Germinal center (tissue), 1 donor: ENCODE data around the gene THSD4.

ENCODE experiments used
- DNase-seq: peaks from one replicate; pipeline ENCODE4 v3.0.0; 2012; ENCODE audit warnings: mixed read lengths, low spot score

THSD4 gene

GRCh38 chr15:71225851-71226250, 110.6 kb downstream of the THSD4 start:
- DNase-seq, result no peak

GRCh38 chr15:71226536-71227455, 111.5 kb downstream of the THSD4 start:
- no peak for DNase-seq

- no peak for DNase-seq
These were observed 113.1 kb downstream of the THSD4 start for GRCh38 chr15:71228403-71228802.

DNA sequence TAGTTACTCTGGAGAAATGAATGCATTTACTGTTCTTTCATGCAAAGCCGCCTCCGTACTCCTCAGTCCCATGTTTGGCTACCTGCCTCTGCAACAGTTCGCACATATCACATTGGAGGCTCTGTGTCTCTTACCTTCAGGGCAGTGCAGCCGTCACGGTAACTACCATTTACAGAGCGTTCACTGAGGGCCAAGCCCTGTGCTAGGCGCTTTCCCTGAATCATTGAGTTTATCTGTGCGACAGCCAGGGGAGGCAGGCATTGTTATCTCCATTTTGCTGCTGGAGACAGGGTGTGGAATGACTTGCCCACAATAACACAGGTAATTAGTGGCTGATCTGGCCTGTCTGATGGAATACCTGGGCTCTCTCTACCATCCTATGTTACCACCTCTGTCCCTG, 115.0 kb downstream of the THSD4 start:
- DNase-seq, result no peak

- DNase-seq, result no peak
These were observed 116.5 kb downstream of the THSD4 start for GRCh38 chr15:71231758-71232157.

DNA sequence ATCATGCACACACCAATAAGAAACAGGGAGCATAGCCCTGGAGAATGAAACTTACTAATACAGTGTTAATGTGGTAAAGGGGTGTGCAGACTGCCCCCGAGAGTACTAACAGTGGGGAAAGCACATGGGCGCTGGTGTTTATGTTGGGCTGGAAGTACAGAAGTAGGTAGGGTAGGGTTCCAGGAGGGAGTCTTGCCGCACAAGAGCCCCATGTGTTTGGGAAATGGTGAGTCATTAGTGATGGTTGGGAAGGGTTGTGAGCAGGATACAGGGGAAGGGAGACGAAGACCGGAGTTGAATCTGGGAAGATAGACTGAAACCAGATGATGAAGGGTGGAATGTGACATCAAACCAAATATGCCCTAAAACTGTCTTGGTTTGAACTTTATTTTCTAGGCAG, 117.1 kb downstream of the THSD4 start:
- DNase-seq, result no peak

- DNase-seq, result no peak
These were observed 122.4 kb downstream of the THSD4 start for GRCh38 chr15:71237456-71238188.

- DNase-seq, result no peak
These were observed 123.7 kb downstream of the THSD4 start for GRCh38 chr15:71238926-71239325.

GRCh38 chr15:71239592-71240364, 124.5 kb downstream of the THSD4 start:
- DNase-seq, result no peak

DNA sequence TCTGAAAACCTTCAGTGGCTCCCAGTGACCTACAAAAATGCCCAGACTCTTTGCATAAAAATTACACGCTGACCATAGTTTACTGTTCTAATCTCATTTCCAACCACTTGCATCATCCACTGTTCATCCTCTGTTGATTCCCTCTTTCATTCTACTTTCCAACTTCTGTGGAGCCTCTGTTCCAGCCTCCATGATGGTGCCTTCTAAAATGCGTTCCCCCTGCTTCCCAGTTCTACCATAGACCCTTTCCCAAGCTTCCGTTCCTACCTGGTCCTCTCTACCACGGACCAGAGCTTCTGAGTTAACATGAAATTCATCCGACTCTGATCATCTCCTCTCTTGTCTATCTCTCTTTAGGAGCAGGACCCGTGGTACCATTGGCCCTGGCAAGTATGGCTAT, 127.0 kb downstream of the THSD4 start:
- no peak for DNase-seq

GRCh38 chr15:71244250-71244649, 129.0 kb downstream of the THSD4 start:
- no peak for DNase-seq

- no peak for DNase-seq
These were observed 130.3 kb downstream of the THSD4 start for GRCh38 chr15:71245588-71245987.

DNA sequence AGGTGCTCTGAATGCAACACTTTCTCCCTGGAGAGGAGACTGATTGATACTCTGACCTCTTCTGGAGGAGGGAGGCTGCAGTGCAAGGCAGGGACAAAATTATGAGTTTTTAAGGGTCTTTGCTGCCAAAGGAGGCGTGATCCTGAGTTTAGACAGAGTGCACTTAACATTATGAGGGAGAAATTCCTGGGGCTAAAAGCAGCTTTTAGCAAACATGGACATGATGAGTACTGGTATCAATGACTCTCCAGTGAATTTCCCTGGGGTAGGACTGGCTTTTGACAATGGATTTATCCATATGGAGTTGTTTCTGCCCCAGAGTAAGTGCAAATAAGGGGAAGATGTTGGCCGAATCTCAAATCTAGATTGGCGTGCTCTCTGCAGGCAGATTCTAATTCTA, 133.1 kb downstream of the THSD4 start:
- DNase-seq, result no peak

DNA sequence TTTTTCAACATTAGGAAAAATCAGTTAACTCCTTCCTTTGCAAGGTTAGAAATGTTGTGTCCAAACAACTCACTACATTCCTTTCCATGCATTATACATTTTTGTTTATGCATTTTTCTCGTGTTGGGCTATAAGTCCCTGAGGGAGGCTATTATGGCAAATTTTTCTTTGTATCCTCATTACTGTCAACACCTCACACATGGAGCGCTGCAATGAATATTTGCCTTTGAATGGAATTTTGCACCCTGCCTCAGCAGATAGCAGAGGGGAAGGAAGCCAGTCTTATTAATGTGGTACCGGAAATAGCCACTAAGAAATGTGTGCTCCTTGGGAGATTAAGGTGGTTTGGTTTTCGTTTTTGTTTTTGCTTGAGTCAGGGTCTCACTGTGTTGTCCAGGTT, 134.7 kb downstream of the THSD4 start:
- DNase-seq, result no peak

- no peak for DNase-seq
These were observed 135.8 kb downstream of the THSD4 start for GRCh38 chr15:71250936-71251583.

DNA sequence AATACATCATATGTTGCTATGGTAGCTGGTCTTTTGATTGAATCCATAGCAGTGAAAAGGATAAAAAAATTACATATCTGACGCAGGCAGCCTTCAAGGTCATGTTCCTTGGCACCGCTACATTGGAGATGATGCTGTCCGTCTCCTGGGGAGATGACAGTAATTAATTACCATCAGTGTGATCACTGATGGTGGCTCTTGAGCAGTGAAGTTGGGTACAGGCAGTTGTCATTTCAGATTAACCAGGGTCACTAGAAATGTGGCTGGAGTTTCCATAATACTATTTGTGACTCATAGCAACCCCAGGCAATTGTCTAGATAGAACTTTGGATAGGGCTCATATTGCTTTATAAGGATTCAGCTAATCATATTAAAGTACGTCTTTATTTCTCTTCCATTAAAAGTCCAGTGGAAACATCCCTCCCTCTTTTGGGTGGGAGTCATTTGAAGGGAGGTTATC, 136.3 kb downstream of the THSD4 start:
- no peak for DNase-seq

- DNase-seq, result no peak
These were observed 136.9 kb downstream of the THSD4 start for GRCh38 chr15:71252044-71252739.

- DNase-seq, result no peak
These were observed 137.4 kb downstream of the THSD4 start for GRCh38 chr15:71252740-71253047.

GRCh38 chr15:71254491-71254890, 139.2 kb downstream of the THSD4 start:
- DNase-seq, result no peak

DNA sequence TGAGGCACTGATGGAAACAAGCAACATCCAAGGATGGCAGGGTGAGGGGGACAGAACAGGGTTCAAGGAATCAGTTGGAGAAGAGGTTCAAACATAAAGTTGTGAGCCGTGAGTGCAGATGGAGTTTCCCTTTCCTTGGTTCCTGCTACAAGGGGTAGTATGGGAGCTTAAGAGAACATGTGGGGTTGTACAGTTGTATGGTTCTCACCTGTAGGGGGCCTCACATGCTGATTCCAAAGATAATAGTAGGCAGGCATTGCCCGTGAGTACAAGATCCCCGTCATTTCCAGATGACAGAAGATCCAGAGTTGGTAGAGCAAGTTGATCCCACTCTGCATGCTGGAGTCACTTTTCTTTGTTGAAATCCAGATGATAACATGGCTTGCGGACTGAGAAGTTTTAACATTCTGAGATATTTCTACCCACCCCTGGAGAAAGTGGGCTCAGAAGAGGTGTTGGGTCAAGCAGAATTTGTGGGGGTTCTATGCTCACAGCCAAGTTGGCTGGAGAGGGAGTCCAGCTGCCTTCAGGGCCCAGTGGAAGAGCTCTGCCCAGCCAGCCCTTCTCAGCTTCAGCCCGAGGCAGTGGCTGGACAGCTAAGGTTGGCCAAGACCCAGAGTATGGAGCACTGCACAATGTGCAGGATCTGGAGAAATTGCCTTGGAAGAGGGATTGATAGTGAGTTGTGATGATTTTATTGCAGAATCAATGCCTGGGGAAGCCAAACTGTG, 141.8 kb downstream of the THSD4 start:
- no peak for DNase-seq

GRCh38 chr15:71259866-71260265, 144.6 kb downstream of the THSD4 start:
- DNase-seq, result no peak
